Ovary (tissue), 3 donors: ENCODE measurements around the gene SSTR5.

ENCODE experiments used
- POLR2A ChIP-seq: fragments of 450-650 bp; IDR thresholded peaks from one replicate; pipeline ENCODE4 v1.6.1; 2017; ENCODE audit warnings: antibody characterized with exemption, mild to moderate bottlenecking, moderate library complexity
- TF ChIP-seq, protein P1 (sequence below), 3 donors: fragments of 450-650 bp in 2 of 3; fragments of 200-600 bp in 1 of 3; IDR thresholded peaks; one replicate each; pipeline versions ENCODE4 v1.5.1 to v1.8.0; 2016 to 2022; ENCODE audit warnings: antibody characterized with exemption in 3 of 3, mild to moderate bottlenecking in 1 of 3
- donor health status: DM: no; HTN: no; CAD: no.

DNA sequence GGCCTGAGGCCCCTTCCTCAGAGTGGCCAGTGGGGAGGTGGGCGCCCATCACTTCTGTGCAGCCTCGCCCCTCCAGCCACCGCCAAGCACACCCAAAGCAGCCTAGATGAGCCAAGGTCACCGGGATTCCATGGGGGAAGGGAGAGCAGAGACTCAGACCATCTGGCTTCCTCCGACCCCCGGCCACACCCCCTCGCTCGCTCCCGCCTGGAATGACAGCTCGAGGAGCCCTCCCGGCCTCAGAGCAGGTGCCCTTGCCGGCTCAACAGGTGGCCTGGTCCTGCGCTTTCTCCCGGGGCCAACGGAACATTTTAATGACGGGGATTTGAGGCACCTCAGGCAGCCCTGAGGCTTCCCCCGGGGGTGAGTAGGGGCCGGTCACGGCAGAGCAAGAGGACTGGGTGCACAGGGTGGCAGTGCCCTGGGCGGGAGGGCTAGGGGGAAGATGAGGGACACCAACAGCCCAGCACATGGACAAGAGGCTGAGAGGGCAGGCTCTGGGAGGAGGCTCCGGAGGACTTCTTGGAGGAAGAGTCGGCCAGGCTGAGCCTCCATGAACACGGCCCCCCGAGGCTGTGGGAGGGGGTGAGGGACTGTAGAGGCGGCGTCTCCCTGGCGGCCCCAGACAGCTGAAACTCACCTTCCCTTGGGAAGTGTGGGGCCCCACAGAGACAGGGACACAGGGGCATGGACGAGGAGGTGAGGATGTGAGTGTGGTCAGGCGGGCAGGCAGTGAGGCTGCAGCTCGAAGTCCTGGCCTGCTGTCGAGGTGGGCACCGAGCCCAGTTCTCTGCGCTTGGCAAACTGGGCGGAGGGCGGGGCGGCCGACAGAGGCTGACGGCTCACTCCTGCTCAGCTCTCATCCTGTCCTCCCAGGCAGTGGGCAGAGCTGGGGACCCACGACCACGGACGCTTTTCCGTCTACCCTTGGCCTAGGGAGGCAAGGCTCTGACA, 36.0 kb downstream of the SSTR5 start:
- TF ChIP-seq, protein P1, sequence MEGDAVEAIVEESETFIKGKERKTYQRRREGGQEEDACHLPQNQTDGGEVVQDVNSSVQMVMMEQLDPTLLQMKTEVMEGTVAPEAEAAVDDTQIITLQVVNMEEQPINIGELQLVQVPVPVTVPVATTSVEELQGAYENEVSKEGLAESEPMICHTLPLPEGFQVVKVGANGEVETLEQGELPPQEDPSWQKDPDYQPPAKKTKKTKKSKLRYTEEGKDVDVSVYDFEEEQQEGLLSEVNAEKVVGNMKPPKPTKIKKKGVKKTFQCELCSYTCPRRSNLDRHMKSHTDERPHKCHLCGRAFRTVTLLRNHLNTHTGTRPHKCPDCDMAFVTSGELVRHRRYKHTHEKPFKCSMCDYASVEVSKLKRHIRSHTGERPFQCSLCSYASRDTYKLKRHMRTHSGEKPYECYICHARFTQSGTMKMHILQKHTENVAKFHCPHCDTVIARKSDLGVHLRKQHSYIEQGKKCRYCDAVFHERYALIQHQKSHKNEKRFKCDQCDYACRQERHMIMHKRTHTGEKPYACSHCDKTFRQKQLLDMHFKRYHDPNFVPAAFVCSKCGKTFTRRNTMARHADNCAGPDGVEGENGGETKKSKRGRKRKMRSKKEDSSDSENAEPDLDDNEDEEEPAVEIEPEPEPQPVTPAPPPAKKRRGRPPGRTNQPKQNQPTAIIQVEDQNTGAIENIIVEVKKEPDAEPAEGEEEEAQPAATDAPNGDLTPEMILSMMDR (IDR thresholded peaks at IDR 0.05) = no peak
- TF ChIP-seq POLR2A = no peak
